Esophagus squamous epithelium (tissue), 5 donors: ENCODE measurements around the gene EIPR1. TPM values are rescaled to one million over a fixed set of nuclear protein-coding genes. Genes with fewer than 3 reads are reported as not detected.

Experiments
- DNase-seq: peaks from one replicate; lab custom pipeline; 2025; lab: John Stamatoyannopoulos, UW
- H3K27ac ChIP-seq, 4 donors: fragments of 200-600 bp; sonication (generic); one replicate each; pipeline ENCODE4 v1.5.1; 2016 to 2019; ENCODE audit warnings: mild to moderate bottlenecking in 1 of 4
- H3K27me3 ChIP-seq, 4 donors: fragments of 200-600 bp; sonication (generic); 1 replicate in 3 of 4; 2 replicates in 1 of 4; pipeline versions ENCODE4 v1.5.1 to v1.6.0; 2017 to 2021; ENCODE audit warnings: antibody characterized with exemption in 1 of 4
- H3K36me3 ChIP-seq, 3 donors: fragments of 200-600 bp; sonication (generic); one replicate each; pipeline ENCODE4 v1.5.1; 2016 to 2019
- H3K4me1 ChIP-seq, 3 donors: fragments of 200-600 bp; sonication (generic); one replicate each; pipeline ENCODE4 v1.5.1; 2017 to 2019
- H3K4me3 ChIP-seq, 4 donors: fragments of 200-600 bp; sonication (generic); 1 replicate in 3 of 4; 2 replicates in 1 of 4; pipeline ENCODE4 v1.5.1; 2016 to 2019; ENCODE audit warnings: mild to moderate bottlenecking in 2 of 4, moderate library complexity in 1 of 4
- H3K9me3 ChIP-seq, 3 donors: fragments of 200-600 bp; sonication (generic); one replicate each; pipeline ENCODE4 v1.5.1; 2016 to 2019
- CTCF ChIP-seq, 6 experiments: fragments of 450-650 bp in 4 of 6; fragments of 200-600 bp in 2 of 6; sonication (generic) in 2 of 6; IDR thresholded peaks; one replicate each; pipeline ENCODE4 v1.5.1; 2016 to 2019; ENCODE audit warnings: antibody characterized with exemption in 6 of 6, mild to moderate bottlenecking in 4 of 6, moderate library complexity in 4 of 6
- POLR2A ChIP-seq, 4 donors: fragments of 450-650 bp; IDR thresholded peaks; one replicate each; pipeline ENCODE4 v1.6.1; 2017; ENCODE audit warnings: antibody characterized with exemption in 4 of 4, mild to moderate bottlenecking in 4 of 4, moderate library complexity in 3 of 4
- WGBS, 2 donors: methylation state at CpG; one replicate each; pipeline ENCODE4 v1.1.5; 2018; 5-methylcytosine and 5-hydroxymethylcytosine counted together
- intact Hi-C: fragments of 100-400 bp; cut with DNase I; formaldehyde crosslinking; loops from one replicate; pipeline ENCODE4 v1.15.0; 2022
- total RNA-seq, 4 donors: library from RNA; depleted of rRNA; stranded (reverse); fragments of >200 nt; gene quantifications; one replicate each; pipeline ENCODE4 v1.1.0, GENCODE V29; 2016
- donor health status: DM: yes; HTN: yes; CAD: no.

Gene EIPR1
- total RNA-seq, 4 donors from 2014 or later = 27.3 to 50.6 (median 31.9) TPM

DNA sequence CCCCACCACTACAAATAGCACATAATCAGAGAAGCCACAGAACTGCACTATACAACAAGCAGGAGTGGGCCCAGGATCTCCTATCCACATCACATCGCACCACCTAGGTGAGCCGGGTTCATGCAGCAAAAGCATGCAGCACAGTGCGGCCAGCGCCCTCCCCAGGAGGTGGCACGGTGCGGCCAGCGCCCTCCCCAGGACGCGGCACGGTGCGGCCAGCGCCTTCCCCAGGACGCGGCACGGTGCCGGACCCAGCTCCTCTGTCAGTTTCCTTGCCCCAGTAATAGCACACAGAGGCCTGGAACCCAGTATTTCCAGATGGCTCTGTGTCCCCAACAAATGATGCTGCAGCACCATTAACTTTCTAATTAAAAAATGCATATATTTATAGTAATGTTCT lies 114.1 kb downstream of the EIPR1 start:
- TF ChIP-seq CTCF (IDR thresholded peaks at IDR 0.05) (no peak), POLR2A (IDR thresholded peaks at IDR 0.05) (no peak)
- intact Hi-C loops = no loop called here
- Histone ChIP-seq H3K4me3 (no peak overlapping the region), H3K36me3 (peaks cover 0 to under 1% (median 0%) of the 10 kb centered on the region in 3 donors), H3K9me3 (no peaks in the 10 kb centered on the region), H3K4me1 (peaks cover 0 to 15% (median 0%) of the 10 kb centered on the region in 3 donors), H3K27me3 (no peaks in the 10 kb centered on the region), H3K27ac (no peak overlapping the region)
- 95 to 96% methylated on average over 10 to 13 of the region's 16 CpGs for WGBS, 2 donors
- DNase-seq = no peak

DNA sequence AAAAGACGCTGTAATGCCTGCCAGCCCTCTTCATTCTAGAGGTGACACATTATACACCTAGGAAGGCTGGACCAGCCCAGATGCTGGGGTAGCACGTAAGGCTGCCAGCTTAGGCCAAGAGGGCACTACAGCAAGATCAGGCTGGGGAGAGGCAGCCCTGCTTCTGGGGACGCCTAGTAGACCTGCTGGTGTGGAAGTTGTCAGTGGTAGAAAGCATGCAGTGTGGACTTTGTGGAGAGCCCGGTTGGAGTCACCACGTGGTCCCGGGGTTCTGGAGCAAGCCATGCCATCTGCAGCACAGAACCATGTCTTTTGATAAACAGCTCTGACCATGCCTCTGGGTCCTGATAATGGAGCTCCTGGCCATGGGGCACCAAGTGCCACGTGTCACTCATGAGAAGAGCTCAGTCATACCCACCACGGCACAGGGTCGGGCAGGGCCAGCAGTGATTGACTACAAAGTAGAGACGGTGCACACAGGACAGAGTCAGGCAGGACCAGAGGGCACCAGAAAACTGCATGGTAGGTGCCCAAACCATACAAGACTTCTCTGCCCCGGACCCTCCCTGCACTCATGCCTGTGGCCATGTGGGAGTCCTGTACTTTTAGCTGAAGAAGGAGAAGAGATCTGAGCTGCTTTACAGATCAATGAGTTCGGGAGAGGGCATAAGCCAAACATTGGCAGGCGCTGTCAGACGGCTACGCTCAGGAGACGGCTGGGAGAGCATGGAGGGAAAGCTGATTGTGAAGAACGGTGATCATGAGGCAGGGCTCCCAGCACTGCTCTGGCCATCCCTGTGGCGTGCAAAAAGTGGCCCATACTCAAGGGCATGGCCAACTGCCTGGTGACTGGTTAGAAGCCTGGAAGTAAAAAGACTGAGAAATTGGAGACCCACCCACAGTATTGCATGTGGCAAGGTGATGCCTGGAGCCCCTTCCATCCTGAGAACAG lies 114.9 kb downstream of the EIPR1 start:
- WGBS, 2 donors = 93 to 97% methylated on average over 8 to 18 of the region's 18 CpGs
- H3K36me3 ChIP-seq = peaks cover 0 to 1% (median 0%) of the 10 kb centered on the region in 3 donors
- H3K4me1 ChIP-seq = peaks cover 0 to 9% (median 0%) of the 10 kb centered on the region in 3 donors
- H3K27ac ChIP-seq = no peak overlapping the region
- H3K27me3 ChIP-seq = no peaks in the 10 kb centered on the region
- no peak overlapping the region for H3K4me3 ChIP-seq
- H3K9me3 ChIP-seq = no peaks in the 10 kb centered on the region
- intact Hi-C loops = no loop called here
- DNase-seq = no peak
- no peak for TF ChIP-seq CTCF (IDR thresholded peaks at IDR 0.05)
- TF ChIP-seq POLR2A (IDR thresholded peaks at IDR 0.05) = no peak

GRCh38 chr2:3261511-3261910 lies 116.1 kb downstream of the EIPR1 start:
- Histone ChIP-seq H3K36me3 (peaks cover 0 to 13% (median 0%) of the 10 kb centered on the region in 3 donors), H3K9me3 (no peaks in the 10 kb centered on the region), H3K27ac (no peak overlapping the region), H3K27me3 (no peaks in the 10 kb centered on the region), H3K4me3 (no peak overlapping the region), H3K4me1 (no peaks in the 10 kb centered on the region)
- intact Hi-C loops = no loop called here
- WGBS, 2 donors = 90 to 95% methylated on average over 4 to 8 of the region's 8 CpGs
- TF ChIP-seq POLR2A (IDR thresholded peaks at IDR 0.05) (no peak), CTCF (IDR thresholded peaks at IDR 0.05) (no peak)
- DNase-seq = no peak

GRCh38 chr2:3260959-3261358 lies 116.7 kb downstream of the EIPR1 start:
- Histone ChIP-seq H3K4me1 (no peaks in the 10 kb centered on the region), H3K27me3 (no peaks in the 10 kb centered on the region), H3K27ac (no peak overlapping the region), H3K9me3 (no peaks in the 10 kb centered on the region), H3K36me3 (peaks cover 0 to 19% (median 0%) of the 10 kb centered on the region in 3 donors), H3K4me3 (no peak overlapping the region)
- TF ChIP-seq POLR2A (IDR thresholded peaks at IDR 0.05) = no peak
- WGBS, 2 donors = 94 to 95% methylated on average over 6 of the region's 6 CpGs
- DNase-seq = no peak
- intact Hi-C loops = no loop called here

GRCh38 chr2:3257826-3258225 lies 119.8 kb downstream of the EIPR1 start:
- Histone ChIP-seq H3K36me3 (peaks cover 0 to 41% (median 0%) of the 10 kb centered on the region in 3 donors), H3K4me1 (no peaks in the 10 kb centered on the region), H3K27ac (no peak overlapping the region), H3K27me3 (no peaks in the 10 kb centered on the region), H3K9me3 (no peaks in the 10 kb centered on the region), H3K4me3 (no peak overlapping the region)
- WGBS, 2 donors = 91 to 97% methylated on average over 8 of the region's 8 CpGs
- DNase-seq = no peak
- intact Hi-C loops = no loop called here
- TF ChIP-seq POLR2A (IDR thresholded peaks at IDR 0.05) (no peak), CTCF (IDR thresholded peaks at IDR 0.05) (no peak)
